NB4 (cell line): ENCODE data around the gene CDK17.
"Not testable (repeated sequence)": the region's sequence is repeated elsewhere in the genome, so short reads cannot be mapped to it uniquely, and the experiment has no call there.

Experiments used
- DNase-seq: peaks from one replicate; pipeline ENCODE4 v3.0.0; 2010; ENCODE audit warnings: low read depth
- H3K4me3 ChIP-seq: one replicate; pipeline ENCODE4 v1.5.1; 2011; ENCODE audit warnings: mild to moderate bottlenecking, low read depth, low read length, moderate library complexity
- CTCF ChIP-seq: IDR thresholded peaks from one replicate; pipeline ENCODE4 v1.5.1; 2012; ENCODE audit warnings: low read depth, low read length
- MAX ChIP-seq: IDR thresholded peaks from 2 replicates; pipeline ENCODE4 v1.6.1; 2011; ENCODE audit warnings: low read depth, low read length
- MYC ChIP-seq: IDR thresholded peaks from 2 replicates; pipeline ENCODE4 v1.6.1; 2011; ENCODE audit warnings: low read depth, low read length
- POLR2A ChIP-seq: IDR thresholded peaks from 2 replicates; pipeline ENCODE4 v1.6.1; 2011; ENCODE audit warnings: mild to moderate bottlenecking; ENCODE audit not compliant: insufficient read length; ENCODE audit errors: extremely low read depth

CDK17 gene

GRCh38 chr12:96414637-96415036, 14.4 kb upstream of the CDK17 start:
- no peak for DNase-seq
- H3K4me3 ChIP-seq = no peak overlapping the region
- TF ChIP-seq MYC = no peak
- TF ChIP-seq POLR2A = no peak
- no peak for TF ChIP-seq CTCF
- no peak for TF ChIP-seq MAX

- no peak for TF ChIP-seq POLR2A
- TF ChIP-seq CTCF = no peak
- TF ChIP-seq MYC = no peak
- TF ChIP-seq MAX = no peak
- DNase-seq = no peak
- H3K4me3 ChIP-seq = no peak overlapping the region
These were observed 12.2 kb upstream of the CDK17 start for GRCh38 chr12:96412431-96412830.

GRCh38 chr12:96409731-96410130, 9.5 kb upstream of the CDK17 start:
- DNase-seq = no peak
- H3K4me3 ChIP-seq = no peak overlapping the region
- no peak for TF ChIP-seq POLR2A
- no peak for TF ChIP-seq MYC
- TF ChIP-seq CTCF = no peak
- no peak for TF ChIP-seq MAX

- no peak for DNase-seq
- no peak for TF ChIP-seq MAX
- TF ChIP-seq MYC = no peak
- TF ChIP-seq POLR2A = no peak
- no peak overlapping the region for H3K4me3 ChIP-seq
These were observed 8.8 kb upstream of the CDK17 start for GRCh38 chr12:96408993-96409392.

GRCh38 chr12:96407429-96408097, 7.3 kb upstream of the CDK17 start:
- peak; percentile 60 for DNase-seq

GRCh38 chr12:96404696-96405095, 4.5 kb upstream of the CDK17 start:
- DNase-seq = no peak
- no peak overlapping the region for H3K4me3 ChIP-seq
- TF ChIP-seq MYC = no peak
- TF ChIP-seq MAX = no peak
- no peak for TF ChIP-seq CTCF
- no peak for TF ChIP-seq POLR2A

More at GRCh38 chr12:96407429-96408097, 7.3 kb upstream of the CDK17 start:
- H3K4me3 ChIP-seq = not testable (repeated sequence)

- TF ChIP-seq MAX (no peak), MYC (no peak), POLR2A (no peak), CTCF (no peak)
- DNase-seq = no peak
- no peak overlapping the region for H3K4me3 ChIP-seq
These were observed 3.6 kb upstream of the CDK17 start for GRCh38 chr12:96403870-96404269.

GRCh38 chr12:96402522-96402921, 2.3 kb upstream of the CDK17 start:
- DNase-seq, H3K4me3 ChIP-seq: not testable (repeated sequence)
